OCI-LY7 (cell line): ENCODE data around the gene C2CD5.

Experiments
- CTCF ChIP-seq: fragments of 200-600 bp; sonication (generic); conservative IDR thresholded peaks from 2 replicates; pipeline ENCODE4 v1.5.1; 2014; ENCODE audit warnings: mild to moderate bottlenecking, antibody characterized with exemption, low read length, moderate library complexity, mixed read lengths
- EZH2phosphoT487 ChIP-seq: fragments of 200-600 bp; sonication (generic); IDR thresholded peaks from 2 replicates; pipeline ENCODE4 v1.6.1; 2018; ENCODE audit warnings: low read depth, borderline replicate concordance, mild to moderate bottlenecking, mixed run types, antibody characterized with exemption, low read length, moderate library complexity, mixed read lengths

GRCh38 chr12:22500100-22500499 lies 44.2 kb downstream of the C2CD5 start:
- TF ChIP-seq CTCF: no peak
- no peak for TF ChIP-seq EZH2phosphoT487
